Muscle layer of colon (tissue), 2 donors: ENCODE measurements around the gene C1QTNF4.
"Not testable (repeated sequence)": the region's sequence is repeated elsewhere in the genome, so short reads cannot be mapped to it uniquely, and the experiment has no call there.

Experiments used
- H3K27ac ChIP-seq: one replicate; pipeline ENCODE4 v1.7.0; 2013; ENCODE audit warnings: low read depth, mild to moderate bottlenecking, low read length, moderate library complexity
- H3K27me3 ChIP-seq, 2 donors: one replicate each; pipeline ENCODE4 v1.7.0; 2013; ENCODE audit warnings: low read length in 2 of 2, mild to moderate bottlenecking in 2 of 2; ENCODE audit not compliant: insufficient read depth in 2 of 2, control insufficient read depth in 1 of 2
- H3K36me3 ChIP-seq: one replicate; pipeline ENCODE4 v1.7.0; 2013; ENCODE audit warnings: mild to moderate bottlenecking, low read length; ENCODE audit not compliant: insufficient read depth
- H3K4me1 ChIP-seq: one replicate; pipeline ENCODE4 v1.7.0; 2013; ENCODE audit warnings: mild to moderate bottlenecking, low read length; ENCODE audit not compliant: insufficient read depth
- H3K4me3 ChIP-seq, 2 donors: one replicate each; pipeline ENCODE4 v1.7.0; 2013; ENCODE audit warnings: low read length in 2 of 2, low read depth in 1 of 2, mild to moderate bottlenecking in 1 of 2, moderate library complexity in 1 of 2
- H3K9ac ChIP-seq: one replicate; pipeline ENCODE4 v1.7.0; 2013; ENCODE audit warnings: low read length
- H3K9me3 ChIP-seq: one replicate; pipeline ENCODE4 v1.7.0; 2013; ENCODE audit warnings: mild to moderate bottlenecking, low read length
- donor health status: abdominal sarcoma.
- donor health status: Adenocarcinoma of cecum.

Gene C1QTNF4

GRCh38 chr11:47546274-47546673 is 47.9 kb downstream of the C1QTNF4 start:
- not testable (repeated sequence) for H3K36me3 ChIP-seq, H3K27ac ChIP-seq, H3K9ac ChIP-seq, H3K27me3 ChIP-seq, H3K4me3 ChIP-seq, H3K9me3 ChIP-seq
- peaks cover 16% of the 10 kb centered on the region for H3K4me1 ChIP-seq

- Histone ChIP-seq H3K4me1 (peaks cover 16% of the 10 kb centered on the region), H3K36me3 (no peaks in the 10 kb centered on the region), H3K27me3 (no peaks in the 10 kb centered on the region), H3K9ac (no peak overlapping the region), H3K4me3 (no peak overlapping the region), H3K9me3 (no peaks in the 10 kb centered on the region), H3K27ac (no peak overlapping the region)
Measured at GRCh38 chr11:47545298-47545697, 48.9 kb downstream of the C1QTNF4 start.

- Histone ChIP-seq H3K27ac (no peak overlapping the region), H3K4me1 (peaks cover 30% of the 10 kb centered on the region)
Measured at GRCh38 chr11:47541070-47541469, 53.1 kb downstream of the C1QTNF4 start.

GRCh38 chr11:47539681-47540039 is 54.6 kb downstream of the C1QTNF4 start:
- Histone ChIP-seq H3K36me3 (no peaks in the 10 kb centered on the region), H3K4me1 (peaks cover 33% of the 10 kb centered on the region), H3K27ac (no peak overlapping the region), H3K9me3 (no peaks in the 10 kb centered on the region), H3K9ac (no peak overlapping the region), H3K4me3 (no peak overlapping the region), H3K27me3 (no peaks in the 10 kb centered on the region)

More at GRCh38 chr11:47541070-47541469, 53.1 kb downstream of the C1QTNF4 start:
- no peaks in the 10 kb centered on the region for H3K27me3 ChIP-seq
- H3K36me3 ChIP-seq: no peaks in the 10 kb centered on the region
- no peak overlapping the region for H3K4me3 ChIP-seq
- no peak overlapping the region for H3K9ac ChIP-seq
- no peaks in the 10 kb centered on the region for H3K9me3 ChIP-seq
